GM20431 (cell line): ENCODE data around the gene FGD5.

Source experiments
- in situ Hi-C: fragments of 300-500 bp; cut with MseI, MboI; formaldehyde crosslinking; loops from one replicate; pipeline ENCODE4 v1.15.0; 2020; ENCODE audit warnings: low sequenced_read_pairs; ENCODE audit not compliant: unreplicated experiment

FGD5 gene

GRCh38 chr3:14866627-14867026 lies 47.9 kb downstream of the FGD5 start:
- in situ Hi-C loops, result no loop called here

GRCh38 chr3:14867936-14868570 lies 49.3 kb downstream of the FGD5 start:
- in situ Hi-C loops, result no loop called here

- in situ Hi-C loops, result no loop called here
Measured at GRCh38 chr3:14869917-14870782, 51.4 kb downstream of the FGD5 start.

GRCh38 chr3:14870783-14871060 lies 52.0 kb downstream of the FGD5 start:
- in situ Hi-C loops, result no loop called here

GRCh38 chr3:14871456-14872200 lies 52.9 kb downstream of the FGD5 start:
- in situ Hi-C loops, result no loop called here

GRCh38 chr3:14872706-14873105 lies 53.9 kb downstream of the FGD5 start:
- in situ Hi-C loops, result no loop called here

- in situ Hi-C loops, result no loop called here
Measured at GRCh38 chr3:14874784-14875183, 56.0 kb downstream of the FGD5 start.

GRCh38 chr3:14875411-14876175 lies 56.8 kb downstream of the FGD5 start:
- in situ Hi-C loops, result no loop called here

- in situ Hi-C loops, result no loop called here
Measured at GRCh38 chr3:14876921-14877333, 58.2 kb downstream of the FGD5 start.

- in situ Hi-C loops, result no loop called here
Measured at GRCh38 chr3:14877469-14877868, 58.7 kb downstream of the FGD5 start.

- in situ Hi-C loops, result no loop called here
Measured at GRCh38 chr3:14879211-14879874, 60.6 kb downstream of the FGD5 start.

- in situ Hi-C loops, result no loop called here
Measured at GRCh38 chr3:14880447-14881106, 61.8 kb downstream of the FGD5 start.

- in situ Hi-C loops, result no loop called here
Measured at GRCh38 chr3:14883226-14883625, 64.5 kb downstream of the FGD5 start.

GRCh38 chr3:14884665-14885064 lies 65.9 kb downstream of the FGD5 start:
- in situ Hi-C loops, result no loop called here

- in situ Hi-C loops, result no loop called here
Measured at GRCh38 chr3:14885307-14885706, 66.5 kb downstream of the FGD5 start.

- in situ Hi-C loops, result no loop called here
Measured at GRCh38 chr3:14886101-14886500, 67.3 kb downstream of the FGD5 start.

- in situ Hi-C loops, result no loop called here
Measured at GRCh38 chr3:14889205-14889604, 70.4 kb downstream of the FGD5 start.

- in situ Hi-C loops, result no loop called here
Measured at GRCh38 chr3:14889943-14890342, 71.2 kb downstream of the FGD5 start.

- in situ Hi-C loops, result no loop called here
Measured at GRCh38 chr3:14890476-14890875, 71.7 kb downstream of the FGD5 start.
